ENCODE measurements around the gene CMBL. TPM values are rescaled to one million over a fixed set of nuclear protein-coding genes. Genes with fewer than 3 reads are reported as not detected.

Gene CMBL
- total and polyA plus RNA-seq, 7 donors: 8.1 to 261 (median 21.3) TPM

DNA sequence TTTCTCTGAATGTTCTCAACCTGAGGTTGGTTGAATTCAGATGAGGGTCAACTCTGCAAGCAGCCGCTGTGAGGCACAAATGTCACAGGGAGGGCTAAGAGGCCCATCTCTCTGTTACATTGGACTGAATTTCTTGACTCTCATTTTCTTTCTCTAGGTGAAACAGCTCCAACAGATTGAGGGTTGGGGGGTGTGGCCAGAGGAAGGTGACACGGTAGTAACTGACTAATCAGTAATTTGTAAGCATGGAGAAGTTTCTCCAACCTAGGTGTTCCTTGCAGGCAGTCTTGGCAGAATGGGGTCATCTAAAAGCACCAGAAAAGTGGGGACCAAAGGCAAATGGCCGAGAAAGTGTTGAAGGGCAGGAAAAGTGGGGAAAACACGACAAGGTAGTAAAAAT, 40.9 kb downstream of the CMBL start:
- Histone ChIP-seq H3K27ac (no peak overlapping the region), H3K27me3 (no peaks in the 10 kb centered on the region), H3K4me3 (no peak overlapping the region), H3K36me3 (peaks cover 16 to 47% (median 26%) of the 10 kb centered on the region in 4 donors), H3K9me3 (no peaks in the 10 kb centered on the region), H3K4me1 (no peaks in the 10 kb centered on the region)
- intact Hi-C loops (cut with DNase I): no loop called here
- TF ChIP-seq EP300 (IDR thresholded peaks at IDR 0.05): no peak
- no peak for TF ChIP-seq POLR2A (IDR thresholded peaks at IDR 0.05)
- TF ChIP-seq, protein P1, sequence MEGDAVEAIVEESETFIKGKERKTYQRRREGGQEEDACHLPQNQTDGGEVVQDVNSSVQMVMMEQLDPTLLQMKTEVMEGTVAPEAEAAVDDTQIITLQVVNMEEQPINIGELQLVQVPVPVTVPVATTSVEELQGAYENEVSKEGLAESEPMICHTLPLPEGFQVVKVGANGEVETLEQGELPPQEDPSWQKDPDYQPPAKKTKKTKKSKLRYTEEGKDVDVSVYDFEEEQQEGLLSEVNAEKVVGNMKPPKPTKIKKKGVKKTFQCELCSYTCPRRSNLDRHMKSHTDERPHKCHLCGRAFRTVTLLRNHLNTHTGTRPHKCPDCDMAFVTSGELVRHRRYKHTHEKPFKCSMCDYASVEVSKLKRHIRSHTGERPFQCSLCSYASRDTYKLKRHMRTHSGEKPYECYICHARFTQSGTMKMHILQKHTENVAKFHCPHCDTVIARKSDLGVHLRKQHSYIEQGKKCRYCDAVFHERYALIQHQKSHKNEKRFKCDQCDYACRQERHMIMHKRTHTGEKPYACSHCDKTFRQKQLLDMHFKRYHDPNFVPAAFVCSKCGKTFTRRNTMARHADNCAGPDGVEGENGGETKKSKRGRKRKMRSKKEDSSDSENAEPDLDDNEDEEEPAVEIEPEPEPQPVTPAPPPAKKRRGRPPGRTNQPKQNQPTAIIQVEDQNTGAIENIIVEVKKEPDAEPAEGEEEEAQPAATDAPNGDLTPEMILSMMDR (IDR thresholded peaks at IDR 0.05): no peak
- no peak for TF ChIP-seq POLR2AphosphoS5 (IDR thresholded peaks at IDR 0.05)
- 56 to 80% methylated on average over 4 of the region's 4 CpGs for WGBS, 2 donors
- DNase-seq: no peak

DNA sequence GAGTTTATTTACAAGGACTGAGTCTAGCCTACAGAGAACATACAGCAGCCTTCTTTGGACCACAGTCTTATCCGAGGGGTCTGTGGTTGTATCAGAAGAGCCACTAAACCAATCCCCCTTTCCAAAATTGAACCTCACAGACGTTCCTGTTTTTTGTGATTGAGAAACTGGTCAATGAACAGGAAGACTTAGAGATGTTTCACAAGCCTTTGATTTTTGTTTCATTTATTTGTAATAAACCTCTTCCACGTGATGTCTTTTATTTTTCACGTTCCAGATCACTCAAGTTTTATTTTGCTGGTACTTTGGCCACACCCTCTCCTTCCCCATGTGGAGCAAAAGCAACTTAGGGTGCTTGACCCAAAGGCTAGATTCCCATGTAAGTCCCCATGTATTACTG, 41.6 kb downstream of the CMBL start:
- no peak for TF ChIP-seq EP300 (IDR thresholded peaks at IDR 0.05)
- TF ChIP-seq, protein P1 (IDR thresholded peaks at IDR 0.05): no peak
- TF ChIP-seq POLR2A (IDR thresholded peaks at IDR 0.05): no peak
- no peak for TF ChIP-seq POLR2AphosphoS5 (IDR thresholded peaks at IDR 0.05)
- 58 to 72% methylated on average over 4 of the region's 4 CpGs for WGBS, 2 donors

DNA sequence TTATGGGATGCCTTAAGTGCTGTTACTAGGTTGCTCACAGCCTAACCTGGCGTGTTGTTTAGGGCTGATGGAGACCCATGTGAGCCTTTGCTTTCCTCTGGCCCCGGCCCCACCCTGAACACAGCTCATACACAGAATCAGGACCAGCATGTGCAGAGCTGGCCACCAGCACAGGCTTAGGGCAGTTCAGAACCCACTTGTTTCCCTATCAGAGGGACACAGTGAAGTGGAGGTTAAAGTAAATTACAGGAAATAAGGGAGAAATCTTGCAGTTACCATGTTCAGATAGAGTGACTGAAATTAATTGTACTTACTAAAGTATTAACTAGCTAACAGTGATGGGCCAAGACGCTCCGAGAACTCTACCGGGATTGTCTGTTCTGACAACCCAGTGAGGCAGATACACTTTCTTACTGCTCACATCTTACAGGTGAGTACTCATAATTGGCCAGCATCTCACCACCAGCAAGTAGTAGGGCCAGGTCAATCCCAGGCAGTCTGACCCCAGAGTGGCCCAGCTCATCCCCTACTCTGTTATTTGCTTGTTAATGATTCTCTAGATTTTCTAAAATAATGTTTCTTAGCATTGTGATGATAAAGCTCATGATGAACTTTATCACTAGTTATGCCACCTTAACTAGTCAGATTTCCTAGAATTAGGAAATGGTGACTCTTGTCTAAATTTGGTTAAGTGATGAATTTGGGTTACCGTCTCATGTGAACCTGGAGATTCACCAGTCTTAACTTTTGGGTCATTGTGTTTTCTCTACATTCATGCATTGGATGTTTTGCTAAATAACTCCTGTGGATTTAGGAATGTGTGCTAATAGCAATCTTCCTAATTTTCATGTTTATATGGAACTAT, 42.2 kb downstream of the CMBL start:
- Histone ChIP-seq H3K36me3 (peaks cover 22 to 60% (median 38%) of the 10 kb centered on the region in 4 donors), H3K27ac (no peak overlapping the region)

More for the DNA sequence above, 41.6 kb downstream of the CMBL start:
- no peak for DNase-seq
- no peaks in the 10 kb centered on the region for H3K4me1 ChIP-seq
- intact Hi-C loops (cut with DNase I): no loop called here
- H3K9me3 ChIP-seq: no peaks in the 10 kb centered on the region
- no peak overlapping the region for H3K27ac ChIP-seq
- peaks cover 16 to 54% (median 31%) of the 10 kb centered on the region in 4 donors for H3K36me3 ChIP-seq
- no peak overlapping the region for H3K4me3 ChIP-seq
- H3K27me3 ChIP-seq: no peaks in the 10 kb centered on the region

DNA sequence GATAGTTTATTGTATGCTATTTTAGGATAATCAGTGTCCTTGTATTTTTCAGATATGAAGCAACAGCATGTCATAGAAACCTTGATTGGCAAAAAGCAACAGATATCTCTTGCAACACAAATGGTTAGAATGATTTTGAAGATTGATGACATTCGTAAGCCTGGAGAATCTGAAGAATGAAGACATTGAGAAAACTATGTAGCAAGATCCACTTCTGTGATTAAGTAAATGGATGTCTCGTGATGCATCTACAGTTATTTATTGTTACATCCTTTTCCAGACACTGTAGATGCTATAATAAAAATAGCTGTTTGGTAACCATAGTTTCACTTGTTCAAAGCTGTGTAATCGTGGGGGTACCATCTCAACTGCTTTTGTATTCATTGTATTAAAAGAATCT, 43.1 kb downstream of the CMBL start:
- intact Hi-C loops (cut with DNase I): no loop called here
- no peaks in the 10 kb centered on the region for H3K4me1 ChIP-seq
- H3K27ac ChIP-seq: no peak overlapping the region
- TF ChIP-seq, protein P1 (IDR thresholded peaks at IDR 0.05): no peak
- TF ChIP-seq POLR2AphosphoS5 (IDR thresholded peaks at IDR 0.05): no peak
- H3K27me3 ChIP-seq: no peaks in the 10 kb centered on the region
- peaks cover 31 to 69% (median 44%) of the 10 kb centered on the region in 4 donors for H3K36me3 ChIP-seq
- H3K4me3 ChIP-seq: no peak overlapping the region
- H3K9me3 ChIP-seq: no peaks in the 10 kb centered on the region
- WGBS, 2 donors: 74 to 82% methylated on average over 3 of the region's 3 CpGs
- DNase-seq: no peak

More for the DNA sequence above, 42.2 kb downstream of the CMBL start:
- DNase-seq: no peak
- intact Hi-C loops (cut with DNase I): no loop called here
- Histone ChIP-seq H3K4me3 (no peak overlapping the region), H3K27me3 (no peaks in the 10 kb centered on the region), H3K9me3 (no peaks in the 10 kb centered on the region), H3K4me1 (no peaks in the 10 kb centered on the region)
- TF ChIP-seq, protein P1 (IDR thresholded peaks at IDR 0.05): no peak
- TF ChIP-seq EP300 (IDR thresholded peaks at IDR 0.05) (no peak), POLR2A (IDR thresholded peaks at IDR 0.05) (no peak), POLR2AphosphoS5 (IDR thresholded peaks at IDR 0.05) (no peak)
- 64 to 70% methylated on average over 6 of the region's 6 CpGs for WGBS, 2 donors
